ENCODE data around the gene OR7E24. TPM values are rescaled to one million over a fixed set of nuclear protein-coding genes. Genes with fewer than 3 reads are reported as not detected.
"Not testable (repeated sequence)": the region's sequence is repeated elsewhere in the genome, so short reads cannot be mapped to it uniquely, and the experiment has no call there.

OR7E24 gene
- total RNA-seq: not detected
- not detected for polyA plus RNA-seq

DNA sequence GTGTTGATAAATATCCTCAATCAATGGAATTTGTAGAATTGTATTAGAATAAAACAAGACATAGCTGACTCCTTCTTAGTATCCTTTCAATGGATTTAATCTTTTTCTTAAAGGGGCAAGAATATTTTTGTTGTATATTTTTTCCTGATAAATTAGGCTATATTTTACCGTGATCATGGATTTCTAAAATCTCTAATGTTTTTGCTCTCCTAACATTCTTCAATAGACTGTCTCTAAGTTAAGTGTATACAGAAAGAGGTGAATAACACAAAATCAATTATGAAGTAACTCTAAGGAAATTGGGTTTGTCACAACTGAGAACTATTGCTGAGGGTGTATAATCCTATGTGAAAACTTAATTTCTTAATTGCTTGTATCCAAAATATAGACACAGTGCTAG is at the start of gene OR7E24:
TSS of gene OR7E24 (plus strand) at position 301 of the 400 bp plus-strand sequence. CDS start 114 bp downstream, outside the sequence.
- H3K27ac ChIP-seq (ENCODE audit: insufficient read depth, low read length, poor library complexity, severe bottlenecking): no peak within 1 kb of the TSS
- Mint-ChIP-seq H3K9me3 (peaks cover 4 to 9% (median 7%) of the 10 kb centered on the region in 7 donors), H3K36me3 (no peaks in the 10 kb centered on the region), H3K27me3 (peaks cover 5% of the 10 kb centered on the region), H3K4me3 (no peak within 1 kb of the TSS), H3K4me1 (no peaks in the 10 kb centered on the region), H3K27ac (peak within 1 kb of the TSS in 1 of 3 donors; percentile 29)
- no peaks in the 10 kb centered on the region for H3K36me3 ChIP-seq (ENCODE audit: control insufficient read depth, insufficient read depth, low read length)
- H3K4me1 ChIP-seq (ENCODE audit: control insufficient read depth, insufficient read depth, low read length, poor library complexity, severe bottlenecking): no peaks in the 10 kb centered on the region
- no peaks in the 10 kb centered on the region for H3K27me3 ChIP-seq (ENCODE audit: control insufficient read depth, insufficient read depth, low read length)
- DNase-seq: no peak
- no peak for ATAC-seq (ENCODE audit: low read depth in 2 of 2)
- no peak within 1 kb of the TSS for H3K4me3 ChIP-seq (ENCODE audit: low read depth, low read length)
- peaks cover 0 to 2% of the 10 kb centered on the region in 2 experiments for H3K9me3 ChIP-seq (ENCODE audit: control insufficient read depth in 2 of 2, low read length in 2 of 2)

DNA sequence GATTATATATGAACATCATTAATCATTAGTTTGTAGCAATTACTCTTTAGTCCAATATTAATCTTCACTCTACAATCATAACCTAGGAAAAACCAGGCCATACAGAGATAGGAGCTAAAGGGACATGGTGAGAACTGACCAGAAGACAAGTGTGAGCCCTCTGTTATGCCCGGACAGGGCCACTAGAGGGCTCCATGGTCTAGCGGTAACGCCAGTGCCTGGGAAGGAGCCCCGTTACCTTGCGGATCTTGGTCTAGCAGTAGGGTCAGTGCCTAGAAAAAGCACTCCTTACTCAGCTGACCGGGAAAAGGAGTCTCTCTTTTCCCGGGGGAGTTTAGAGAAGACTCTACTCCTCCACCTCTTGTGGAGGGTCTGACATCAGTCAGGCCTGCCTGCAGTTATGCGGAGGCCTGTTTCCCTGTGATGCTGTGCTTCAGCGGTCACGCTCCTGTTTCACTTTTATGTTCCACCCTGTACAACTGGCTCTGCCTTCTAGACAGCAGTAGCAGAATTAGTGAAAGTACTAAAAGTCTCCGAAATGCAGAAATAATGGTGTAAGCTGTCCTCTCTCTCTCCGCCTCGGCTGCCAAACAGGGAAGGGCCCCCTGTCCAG is 45.1 kb upstream of the OR7E24 start:
- no peaks in the 10 kb centered on the region for H3K36me3 Mint-ChIP-seq
- Histone ChIP-seq H3K27ac (ENCODE audit: insufficient read depth, low read length, poor library complexity, severe bottlenecking) (no peak overlapping the region), H3K4me1 (ENCODE audit: control insufficient read depth, insufficient read depth, low read length, poor library complexity, severe bottlenecking) (peaks cover 4% of the 10 kb centered on the region), H3K9me3 (ENCODE audit: control insufficient read depth in 2 of 2, low read length in 2 of 2) (no peaks in the 10 kb centered on the region), H3K27me3 (ENCODE audit: control insufficient read depth, insufficient read depth, low read length) (no peaks in the 10 kb centered on the region), H3K4me3 (ENCODE audit: low read depth, low read length) (peak overlapping the region; percentile 34), H3K36me3 (ENCODE audit: control insufficient read depth, insufficient read depth, low read length) (no peaks in the 10 kb centered on the region)
- DNase-seq: peak; percentile 42 to 55 (median 49)
- H3K9me3 Mint-ChIP-seq: peaks cover 0 to 2% (median 0%) of the 10 kb centered on the region in 7 donors
- peaks cover 0 to 5% (median 5%) of the 10 kb centered on the region in 4 donors for H3K4me1 Mint-ChIP-seq
- peaks cover 4% of the 10 kb centered on the region for H3K27me3 Mint-ChIP-seq
- peak overlapping the region in 1 of 4 donors; percentile 59 for H3K4me3 Mint-ChIP-seq
- peak; percentile 45 to 48 for ATAC-seq (ENCODE audit: low read depth in 2 of 2)
- H3K27ac Mint-ChIP-seq: no peak overlapping the region

DNA sequence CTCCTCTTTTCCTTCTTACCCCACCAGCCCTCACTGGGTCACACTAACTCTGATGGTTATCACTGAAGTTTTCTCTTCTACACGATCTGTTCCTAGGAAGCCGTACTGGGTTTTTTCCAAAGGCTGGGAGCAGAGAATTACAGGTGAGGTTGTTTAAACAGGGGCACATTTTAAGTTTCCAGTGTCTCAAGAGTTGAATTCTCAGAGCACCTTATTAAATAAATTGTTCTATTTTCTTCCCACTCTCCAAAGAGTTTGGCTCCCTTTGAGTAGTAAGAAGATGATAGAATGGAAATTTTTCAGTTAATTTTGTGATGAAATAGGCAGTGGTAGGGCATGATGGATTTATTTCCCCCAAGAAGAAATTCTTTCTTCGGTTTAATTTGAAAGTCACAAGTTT is 31.2 kb upstream of the OR7E24 start, which contains the start of gene OR7D4:
TSS of gene OR7D4 (minus strand) at position 101 of the 400 bp plus-strand sequence. CDS start 4,752 bp downstream, outside the sequence.
- H3K36me3 ChIP-seq (ENCODE audit: control insufficient read depth, insufficient read depth, low read length): no peaks in the 10 kb centered on the region
- Mint-ChIP-seq H3K36me3 (no peaks in the 10 kb centered on the region), H3K4me3 (no peak within 1 kb of the TSS), H3K4me1 (no peaks in the 10 kb centered on the region), H3K27me3 (peaks cover 14% of the 10 kb centered on the region), H3K27ac (no peak within 1 kb of the TSS), H3K9me3 (peaks cover 0 to 16% (median 8%) of the 10 kb centered on the region in 7 donors)
- H3K27ac ChIP-seq (ENCODE audit: insufficient read depth, low read length, poor library complexity, severe bottlenecking): no peak within 1 kb of the TSS
- no peak for DNase-seq
- H3K4me3 ChIP-seq (ENCODE audit: low read depth, low read length): no peak within 1 kb of the TSS
- no peak for ATAC-seq (ENCODE audit: low read depth in 2 of 2)
- no peaks in the 10 kb centered on the region for H3K4me1 ChIP-seq (ENCODE audit: control insufficient read depth, insufficient read depth, low read length, poor library complexity, severe bottlenecking)
- peaks cover 0 to 2% of the 10 kb centered on the region in 2 experiments for H3K9me3 ChIP-seq (ENCODE audit: control insufficient read depth in 2 of 2, low read length in 2 of 2)
- no peaks in the 10 kb centered on the region for H3K27me3 ChIP-seq (ENCODE audit: control insufficient read depth, insufficient read depth, low read length)

DNA sequence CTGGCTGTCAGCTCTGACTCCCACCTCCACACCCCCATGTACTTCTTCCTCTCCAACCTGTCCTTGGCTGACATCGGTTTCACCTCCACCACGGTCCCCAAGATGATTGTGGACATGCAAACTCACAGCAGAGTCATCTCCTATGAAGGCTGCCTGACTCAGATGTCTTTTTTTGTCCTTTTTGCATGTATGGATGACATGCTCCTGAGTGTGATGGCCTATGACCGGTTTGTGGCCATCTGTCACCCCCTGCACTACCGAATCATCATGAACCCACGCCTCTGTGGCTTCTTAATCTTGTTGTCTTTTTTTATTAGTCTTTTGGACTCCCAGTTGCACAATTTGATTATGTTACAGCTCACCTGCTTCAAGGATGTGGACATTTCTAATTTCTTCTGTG is 506 bp downstream of the OR7E24 start:
- Mint-ChIP-seq H3K4me1 (no peaks in the 10 kb centered on the region), H3K27ac (no peak overlapping the region)

DNA sequence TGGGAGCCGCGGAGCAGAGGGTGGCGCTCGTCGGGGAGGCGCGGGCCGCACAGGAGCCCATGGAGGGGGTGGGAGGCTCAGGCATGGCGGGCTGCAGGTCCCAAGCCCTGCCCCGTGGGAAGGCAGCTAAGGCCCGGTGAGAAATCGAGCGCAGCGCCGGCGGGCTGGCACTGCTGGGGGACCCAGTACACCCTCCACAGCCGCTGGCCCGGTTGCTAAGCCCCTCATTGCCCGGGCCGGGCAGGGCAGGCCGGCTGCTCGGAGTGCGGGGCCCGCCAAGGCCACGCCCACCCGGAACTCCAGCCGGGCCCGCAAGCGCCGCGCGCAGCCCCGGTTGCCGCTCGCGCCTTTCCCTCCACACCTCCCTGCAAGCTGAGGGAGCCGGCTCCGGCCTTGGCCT is 32.8 kb downstream of the OR7E24 start:
- H3K27ac Mint-ChIP-seq; H3K27me3 ChIP-seq (ENCODE audit: control insufficient read depth, insufficient read depth, low read length); H3K4me1 ChIP-seq (ENCODE audit: control insufficient read depth, insufficient read depth, low read length, poor library complexity, severe bottlenecking); H3K27ac ChIP-seq (ENCODE audit: insufficient read depth, low read length, poor library complexity, severe bottlenecking); ATAC-seq (ENCODE audit: low read depth in 2 of 2); H3K36me3 Mint-ChIP-seq; H3K36me3 ChIP-seq (ENCODE audit: control insufficient read depth, insufficient read depth, low read length); H3K27me3 Mint-ChIP-seq; H3K4me1 Mint-ChIP-seq; H3K4me3 ChIP-seq (ENCODE audit: low read depth, low read length); DNase-seq: not testable (repeated sequence)
- peaks cover 2 to 41% (median 14%) of the 10 kb centered on the region in 7 donors for H3K9me3 Mint-ChIP-seq
- H3K4me3 Mint-ChIP-seq: peak overlapping the region in 1 of 4 donors; percentile 60
- peaks cover 23 to 24% of the 10 kb centered on the region in 2 experiments for H3K9me3 ChIP-seq (ENCODE audit: control insufficient read depth in 2 of 2, low read length in 2 of 2)

More for the DNA sequence above, 506 bp downstream of the OR7E24 start:
- H3K4me1 ChIP-seq (ENCODE audit: control insufficient read depth, insufficient read depth, low read length, poor library complexity, severe bottlenecking): no peaks in the 10 kb centered on the region
- H3K9me3 ChIP-seq (ENCODE audit: control insufficient read depth in 2 of 2, low read length in 2 of 2): peaks cover 0 to 5% of the 10 kb centered on the region in 2 experiments
- peaks cover 4 to 10% (median 9%) of the 10 kb centered on the region in 7 donors for H3K9me3 Mint-ChIP-seq
- no peaks in the 10 kb centered on the region for H3K36me3 ChIP-seq (ENCODE audit: control insufficient read depth, insufficient read depth, low read length)
- H3K4me3 ChIP-seq (ENCODE audit: low read depth, low read length): no peak overlapping the region
- ATAC-seq (ENCODE audit: low read depth in 2 of 2) (no peak), DNase-seq (no peak)
- H3K4me3 Mint-ChIP-seq: no peak overlapping the region
- H3K36me3 Mint-ChIP-seq: no peaks in the 10 kb centered on the region
- H3K27me3 ChIP-seq (ENCODE audit: control insufficient read depth, insufficient read depth, low read length): no peaks in the 10 kb centered on the region
- H3K27ac ChIP-seq (ENCODE audit: insufficient read depth, low read length, poor library complexity, severe bottlenecking): no peak overlapping the region
- peaks cover 5% of the 10 kb centered on the region for H3K27me3 Mint-ChIP-seq

DNA sequence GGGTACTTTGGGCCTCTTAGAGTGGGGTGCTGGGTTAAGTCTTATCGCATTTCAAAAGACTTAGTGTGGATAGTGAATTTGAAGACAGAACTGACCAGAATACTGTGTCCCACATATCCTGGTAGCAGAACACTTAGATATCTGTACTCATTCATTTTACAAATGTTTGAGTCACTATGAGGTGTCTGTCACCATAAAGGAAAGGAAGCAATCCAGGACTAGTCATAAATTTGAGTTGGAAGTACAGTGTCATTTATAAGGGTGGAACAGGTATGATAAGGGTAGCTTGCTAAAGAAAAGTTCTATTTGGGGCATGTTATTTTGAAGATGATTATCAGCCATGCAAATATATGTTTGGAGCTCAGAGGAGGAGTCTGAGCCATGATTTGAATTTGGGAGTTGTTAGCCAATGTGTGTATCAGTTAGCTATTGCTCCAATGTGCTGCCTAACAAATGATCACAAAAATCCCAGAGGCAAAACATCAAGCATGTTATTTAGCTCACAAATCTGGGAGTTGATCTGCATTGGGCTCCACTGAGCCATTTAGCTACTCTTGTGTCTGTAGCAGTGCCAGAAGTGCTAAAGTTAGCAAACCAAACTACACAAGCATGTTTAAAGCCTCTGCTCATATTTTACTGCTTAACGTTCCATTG is 38.6 kb downstream of the OR7E24 start:
- Histone ChIP-seq H3K36me3 (ENCODE audit: control insufficient read depth, insufficient read depth, low read length) (peaks cover 13% of the 10 kb centered on the region), H3K27me3 (ENCODE audit: control insufficient read depth, insufficient read depth, low read length) (no peaks in the 10 kb centered on the region), H3K4me1 (ENCODE audit: control insufficient read depth, insufficient read depth, low read length, poor library complexity, severe bottlenecking) (no peaks in the 10 kb centered on the region), H3K4me3 (ENCODE audit: low read depth, low read length) (no peak overlapping the region), H3K27ac (ENCODE audit: insufficient read depth, low read length, poor library complexity, severe bottlenecking) (no peak overlapping the region), H3K9me3 (ENCODE audit: control insufficient read depth in 2 of 2, low read length in 2 of 2) (peaks cover 68 to 69% of the 10 kb centered on the region in 2 experiments)
- Mint-ChIP-seq H3K9me3 (peaks cover 4 to 64% (median 25%) of the 10 kb centered on the region in 7 donors), H3K27ac (no peak overlapping the region), H3K36me3 (peaks cover 24% of the 10 kb centered on the region), H3K4me3 (no peak overlapping the region), H3K27me3 (no peaks in the 10 kb centered on the region), H3K4me1 (peaks cover 0 to 4% (median 0%) of the 10 kb centered on the region in 4 donors)
- DNase-seq (no peak), ATAC-seq (ENCODE audit: low read depth in 2 of 2) (no peak)

DNA sequence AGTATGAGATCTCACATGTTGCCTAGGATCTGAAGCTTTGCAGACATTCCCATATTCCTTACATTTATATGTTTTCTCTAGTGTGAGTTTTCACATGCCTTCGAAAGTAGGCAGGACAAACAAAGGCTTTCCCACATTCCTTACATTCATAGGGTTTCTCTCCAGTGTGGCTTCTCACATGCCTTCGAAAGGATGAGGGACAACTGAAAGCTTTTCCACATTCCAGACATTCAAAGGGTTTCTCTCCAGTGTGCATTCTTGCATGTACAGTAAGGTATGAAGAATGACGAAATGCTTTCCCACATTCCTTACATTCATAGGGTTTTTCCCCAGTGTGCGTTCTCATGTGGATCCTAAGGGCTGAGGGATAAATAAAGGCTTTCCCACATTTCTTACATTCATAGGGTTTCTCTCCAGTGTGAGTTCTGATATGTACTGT is 44.7 kb downstream of the OR7E24 start:
- no peak overlapping the region for H3K4me3 ChIP-seq (ENCODE audit: low read depth, low read length)

More for the DNA sequence above, 44.7 kb downstream of the OR7E24 start:
- H3K4me1 Mint-ChIP-seq: peaks cover 0 to 4% (median 0%) of the 10 kb centered on the region in 4 donors
- H3K9me3 ChIP-seq (ENCODE audit: control insufficient read depth in 2 of 2, low read length in 2 of 2): peaks cover 84 to 96% of the 10 kb centered on the region in 2 experiments
- no peak overlapping the region for H3K4me3 Mint-ChIP-seq
- H3K27me3 ChIP-seq (ENCODE audit: control insufficient read depth, insufficient read depth, low read length): no peaks in the 10 kb centered on the region
- H3K27ac ChIP-seq (ENCODE audit: insufficient read depth, low read length, poor library complexity, severe bottlenecking): no peak overlapping the region
- H3K27ac Mint-ChIP-seq: no peak overlapping the region
- peaks cover 3 to 80% (median 46%) of the 10 kb centered on the region in 7 donors for H3K9me3 Mint-ChIP-seq
- H3K27me3 Mint-ChIP-seq: no peaks in the 10 kb centered on the region
- ATAC-seq (ENCODE audit: low read depth in 2 of 2) (no peak), DNase-seq (no peak)
- H3K4me1 ChIP-seq (ENCODE audit: control insufficient read depth, insufficient read depth, low read length, poor library complexity, severe bottlenecking): no peaks in the 10 kb centered on the region
- H3K36me3 ChIP-seq (ENCODE audit: control insufficient read depth, insufficient read depth, low read length): peaks cover 64% of the 10 kb centered on the region
- H3K36me3 Mint-ChIP-seq: peaks cover 60% of the 10 kb centered on the region

Data from CD4-positive, CD25-positive, alpha-beta regulatory T cell (primary cell).